Neutrophil (primary cell): Measurements from ENCODE around the gene TDRD7.

Source experiments
- H3K27ac ChIP-seq: fragments of 200-600 bp; sonication (generic); 2 replicates; pipeline ENCODE4 v1.5.1; 2016; ENCODE audit warnings: mild to moderate bottlenecking, moderate library complexity
- H3K27me3 ChIP-seq: fragments of 200-600 bp; sonication (generic); 2 replicates; pipeline ENCODE4 v1.6.0; 2016; ENCODE audit warnings: mild to moderate bottlenecking
- H3K36me3 ChIP-seq: fragments of 200-600 bp; sonication (generic); 2 replicates; pipeline ENCODE4 v1.5.1; 2017
- H3K4me1 ChIP-seq, 2 experiments: fragments of 200-600 bp in 1 of 2; sonication (generic) in 1 of 2; 1 replicate in 1 of 2; 2 replicates in 1 of 2; pipeline versions ENCODE4 v1.5.1 to v1.6.1; 2013 to 2016; ENCODE audit warnings: low read depth in 1 of 2, low read length in 1 of 2, mild to moderate bottlenecking in 1 of 2, moderate library complexity in 1 of 2; ENCODE audit not compliant: control insufficient read depth in 1 of 2, insufficient read depth in 1 of 2
- H3K4me3 ChIP-seq, 2 experiments: fragments of 200-600 bp in 1 of 2; sonication (generic) in 1 of 2; 1 replicate in 1 of 2; 2 replicates in 1 of 2; pipeline ENCODE4 v1.5.1; 2013 to 2016; ENCODE audit warnings: low read depth in 1 of 2, low read length in 1 of 2, mild to moderate bottlenecking in 1 of 2, moderate library complexity in 1 of 2
- H3K9me3 ChIP-seq: fragments of 200-600 bp; sonication (generic); 2 replicates; pipeline ENCODE4 v1.5.1; 2016
- CTCF ChIP-seq: fragments of 200-600 bp; sonication (generic); IDR thresholded peaks from 2 replicates; pipeline ENCODE4 v1.5.1; 2016; ENCODE audit warnings: antibody characterized with exemption

TDRD7 gene

GRCh38 chr9:97510797-97511654, 99.1 kb downstream of the TDRD7 start:
- no peak overlapping the region for H3K27ac ChIP-seq
- peaks cover 36% of the 10 kb centered on the region for H3K27me3 ChIP-seq
- no peak overlapping the region for H3K4me3 ChIP-seq
- no peaks in the 10 kb centered on the region for H3K4me1 ChIP-seq
- TF ChIP-seq CTCF: no peak
- no peaks in the 10 kb centered on the region for H3K9me3 ChIP-seq
- no peaks in the 10 kb centered on the region for H3K36me3 ChIP-seq

- H3K36me3 ChIP-seq: no peaks in the 10 kb centered on the region
- no peak overlapping the region for H3K27ac ChIP-seq
- H3K27me3 ChIP-seq: peaks cover 36% of the 10 kb centered on the region
- no peaks in the 10 kb centered on the region for H3K9me3 ChIP-seq
- no peak for TF ChIP-seq CTCF
- H3K4me3 ChIP-seq: no peak overlapping the region
- H3K4me1 ChIP-seq: no peaks in the 10 kb centered on the region
These were observed 99.9 kb downstream of the TDRD7 start for GRCh38 chr9:97511655-97512427.

- Histone ChIP-seq H3K27ac (no peak overlapping the region), H3K4me1 (no peaks in the 10 kb centered on the region), H3K9me3 (no peaks in the 10 kb centered on the region), H3K27me3 (peaks cover 35% of the 10 kb centered on the region), H3K36me3 (no peaks in the 10 kb centered on the region), H3K4me3 (no peak overlapping the region)
- TF ChIP-seq CTCF: no peak
These were observed 101.2 kb downstream of the TDRD7 start for GRCh38 chr9:97512966-97513560.

GRCh38 chr9:97514531-97514930, 102.6 kb downstream of the TDRD7 start:
- Histone ChIP-seq H3K4me1 (no peaks in the 10 kb centered on the region), H3K27ac (no peak overlapping the region), H3K9me3 (no peaks in the 10 kb centered on the region), H3K36me3 (no peaks in the 10 kb centered on the region), H3K4me3 (no peak overlapping the region), H3K27me3 (peaks cover 39% of the 10 kb centered on the region)
- no peak for TF ChIP-seq CTCF

- TF ChIP-seq CTCF: no peak
- H3K9me3 ChIP-seq: no peaks in the 10 kb centered on the region
- H3K4me3 ChIP-seq: no peak overlapping the region
- H3K36me3 ChIP-seq: no peaks in the 10 kb centered on the region
- no peaks in the 10 kb centered on the region for H3K4me1 ChIP-seq
- peaks cover 51% of the 10 kb centered on the region for H3K27me3 ChIP-seq
- no peak overlapping the region for H3K27ac ChIP-seq
These were observed 103.8 kb downstream of the TDRD7 start for GRCh38 chr9:97515662-97516061.
